OCI-LY1 (cell line): ENCODE results near the gene FZD4.

Experiments
- H2AFZ ChIP-seq: fragments of 200-600 bp; sonication (generic), shearing (Covaris generic); 2 replicates; pipeline ENCODE4 v1.6.0; 2014; ENCODE audit warnings: antibody characterized with exemption, mild to moderate bottlenecking, low read length
- H3F3A ChIP-seq: fragments of 200-600 bp; sonication (generic), shearing (Covaris generic); 2 replicates; pipeline ENCODE4 v1.6.0; 2014; ENCODE audit warnings: mild to moderate bottlenecking, antibody characterized with exemption, low read length, moderate library complexity; ENCODE audit not compliant: insufficient read depth
- H3K27ac ChIP-seq: fragments of 200-600 bp; sonication (generic); 2 replicates; pipeline ENCODE4 v1.5.1; 2014; ENCODE audit warnings: low read length, mixed run types, mild to moderate bottlenecking, low read depth; ENCODE audit not compliant: poor library complexity, severe bottlenecking
- H3K27me3 ChIP-seq: fragments of 200-600 bp; sonication (generic); 2 replicates; pipeline ENCODE4 v1.6.0; 2014; ENCODE audit warnings: antibody characterized with exemption, mild to moderate bottlenecking, low read length, moderate library complexity; ENCODE audit not compliant: insufficient read depth
- H3K36me3 ChIP-seq: fragments of 200-600 bp; sonication (generic); 2 replicates; pipeline ENCODE4 v1.6.1; 2014; ENCODE audit warnings: mild to moderate bottlenecking, antibody characterized with exemption, low read length, moderate library complexity, mixed read lengths; ENCODE audit not compliant: insufficient read depth
- H3K4me1 ChIP-seq: fragments of 200-600 bp; sonication (generic); 2 replicates; pipeline ENCODE4 v1.5.1; 2014; ENCODE audit warnings: mild to moderate bottlenecking, low read length, moderate library complexity; ENCODE audit not compliant: insufficient read depth, severe bottlenecking
- H3K4me2 ChIP-seq: fragments of 200-600 bp; sonication (generic), shearing (Covaris generic); 2 replicates; pipeline ENCODE4 v1.6.1; 2014; ENCODE audit warnings: low read length
- H3K4me3 ChIP-seq: fragments of 200-600 bp; sonication (generic); 2 replicates; pipeline ENCODE4 v1.5.1; 2014; ENCODE audit warnings: low read length, low read depth, mild to moderate bottlenecking, mixed read lengths; ENCODE audit not compliant: poor library complexity, severe bottlenecking
- H3K79me2 ChIP-seq: fragments of 200-600 bp; shearing (Covaris generic); 2 replicates; pipeline ENCODE4 v1.6.1; 2016; ENCODE audit warnings: mixed run types, low read length, mixed read lengths; ENCODE audit not compliant: insufficient read depth
- H3K9ac ChIP-seq: fragments of 200-600 bp; sonication (generic), shearing (Covaris generic); 2 replicates; pipeline ENCODE4 v1.6.1; 2014; ENCODE audit warnings: mild to moderate bottlenecking, low read length, mixed read lengths
- H3K9me2 ChIP-seq: fragments of 200-600 bp; sonication (generic), shearing (Covaris generic); 2 replicates; pipeline ENCODE4 v1.6.1; 2014; ENCODE audit warnings: low read depth, mild to moderate bottlenecking, low read length, mixed read lengths
- H3K9me3 ChIP-seq: fragments of 200-600 bp; shearing (Covaris generic); 2 replicates; pipeline ENCODE4 v1.6.1; 2014; ENCODE audit warnings: low read length, mixed read lengths
- H4K20me1 ChIP-seq: fragments of 200-600 bp; sonication (generic), shearing (Covaris generic); 2 replicates; pipeline ENCODE4 v1.6.0; 2016; ENCODE audit warnings: mild to moderate bottlenecking, low read length; ENCODE audit not compliant: insufficient read depth
- EZH2 ChIP-seq: fragments of 200-600 bp; sonication (generic), shearing (Covaris generic); IDR thresholded peaks from 2 replicates; pipeline ENCODE4 v1.8.0; 2017; ENCODE audit warnings: borderline replicate concordance, mixed run types, mild to moderate bottlenecking, antibody characterized with exemption, low read length, moderate library complexity, mixed read lengths
- TF ChIP-seq, protein P1 (sequence below): fragments of 200-600 bp; sonication (generic), shearing (Covaris generic); IDR thresholded peaks from 2 replicates; pipeline ENCODE4 v1.5.1; 2017; ENCODE audit warnings: mild to moderate bottlenecking, antibody characterized with exemption, low read length, moderate library complexity, mixed read lengths

FZD4 gene

DNA sequence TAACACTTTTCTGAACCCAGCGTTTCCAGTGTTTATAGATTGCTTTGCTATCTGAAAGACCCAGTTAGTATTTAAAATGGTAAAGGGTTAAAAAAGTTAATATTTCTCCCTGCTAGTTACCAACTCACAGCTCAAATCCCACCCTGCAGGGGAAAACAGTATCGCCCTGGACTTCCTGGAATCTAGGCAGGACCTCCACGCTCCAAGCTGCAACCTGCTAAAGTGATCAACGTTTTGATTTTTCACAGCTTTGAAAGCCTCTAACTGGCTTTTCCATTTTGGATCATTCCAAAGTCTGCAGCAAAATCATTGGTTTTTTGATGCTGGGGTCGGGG, 4.6 kb downstream of the FZD4 start:
- Histone ChIP-seq H2AFZ (no peak overlapping the region), H3K79me2 (no peaks in the 10 kb centered on the region), H3K36me3 (no peaks in the 10 kb centered on the region), H3K27me3 (no peaks in the 10 kb centered on the region), H3K9me3 (no peaks in the 10 kb centered on the region), H4K20me1 (no peaks in the 10 kb centered on the region), H3K4me2 (no peak overlapping the region), H3K4me3 (no peak overlapping the region), H3F3A (no peaks in the 10 kb centered on the region), H3K9ac (no peak overlapping the region), H3K27ac (no peak overlapping the region), H3K9me2 (no peaks in the 10 kb centered on the region), H3K4me1 (peaks cover 6% of the 10 kb centered on the region)
- TF ChIP-seq, protein P1, sequence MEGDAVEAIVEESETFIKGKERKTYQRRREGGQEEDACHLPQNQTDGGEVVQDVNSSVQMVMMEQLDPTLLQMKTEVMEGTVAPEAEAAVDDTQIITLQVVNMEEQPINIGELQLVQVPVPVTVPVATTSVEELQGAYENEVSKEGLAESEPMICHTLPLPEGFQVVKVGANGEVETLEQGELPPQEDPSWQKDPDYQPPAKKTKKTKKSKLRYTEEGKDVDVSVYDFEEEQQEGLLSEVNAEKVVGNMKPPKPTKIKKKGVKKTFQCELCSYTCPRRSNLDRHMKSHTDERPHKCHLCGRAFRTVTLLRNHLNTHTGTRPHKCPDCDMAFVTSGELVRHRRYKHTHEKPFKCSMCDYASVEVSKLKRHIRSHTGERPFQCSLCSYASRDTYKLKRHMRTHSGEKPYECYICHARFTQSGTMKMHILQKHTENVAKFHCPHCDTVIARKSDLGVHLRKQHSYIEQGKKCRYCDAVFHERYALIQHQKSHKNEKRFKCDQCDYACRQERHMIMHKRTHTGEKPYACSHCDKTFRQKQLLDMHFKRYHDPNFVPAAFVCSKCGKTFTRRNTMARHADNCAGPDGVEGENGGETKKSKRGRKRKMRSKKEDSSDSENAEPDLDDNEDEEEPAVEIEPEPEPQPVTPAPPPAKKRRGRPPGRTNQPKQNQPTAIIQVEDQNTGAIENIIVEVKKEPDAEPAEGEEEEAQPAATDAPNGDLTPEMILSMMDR: no peak
- no peak for TF ChIP-seq EZH2

DNA sequence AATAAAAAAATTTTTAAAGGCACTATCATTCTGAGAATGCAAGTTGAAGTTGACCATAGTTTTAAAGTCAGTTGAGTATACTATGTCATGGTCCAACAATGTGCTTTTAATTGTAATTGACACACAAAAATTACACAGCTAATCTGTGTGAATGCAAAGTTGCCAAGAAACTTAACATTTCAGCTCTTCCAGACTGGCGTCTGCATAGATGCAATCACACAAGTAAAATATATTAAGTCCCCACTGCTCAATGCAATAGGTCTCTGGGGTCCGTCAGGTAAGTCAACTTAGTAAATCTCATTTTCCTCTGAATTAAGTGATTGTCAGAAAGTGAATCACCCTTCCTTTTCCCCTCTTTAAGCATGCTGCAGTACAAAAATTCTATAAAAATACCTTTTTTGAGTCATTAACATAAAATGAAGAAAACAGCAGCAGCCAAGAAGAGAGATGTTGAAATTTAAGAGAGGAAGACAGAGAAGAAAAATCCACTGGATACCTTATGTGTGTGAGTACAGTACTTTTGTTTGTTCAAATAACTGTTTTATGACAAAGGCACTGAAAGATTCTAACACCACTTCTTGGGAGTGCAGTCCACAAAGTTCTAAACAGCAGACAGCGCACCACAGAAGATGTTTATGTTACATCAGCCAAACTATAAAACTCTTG, 5.1 kb downstream of the FZD4 start:
- H3K4me2 ChIP-seq: no peak overlapping the region
- TF ChIP-seq EZH2: no peak
- TF ChIP-seq, protein P1: no peak
- H4K20me1 ChIP-seq: no peaks in the 10 kb centered on the region
- H3K4me1 ChIP-seq: peaks cover 6% of the 10 kb centered on the region
- no peaks in the 10 kb centered on the region for H3K36me3 ChIP-seq
- no peak overlapping the region for H3K27ac ChIP-seq
- H3K27me3 ChIP-seq: no peaks in the 10 kb centered on the region
- no peak overlapping the region for H3K9ac ChIP-seq
- H3K9me3 ChIP-seq: no peaks in the 10 kb centered on the region
- no peaks in the 10 kb centered on the region for H3K79me2 ChIP-seq
- H2AFZ ChIP-seq: no peak overlapping the region
- H3K9me2 ChIP-seq: no peaks in the 10 kb centered on the region
- H3F3A ChIP-seq: no peaks in the 10 kb centered on the region
- no peak overlapping the region for H3K4me3 ChIP-seq

GRCh38 chr11:86948733-86949132, 6.5 kb downstream of the FZD4 start:
- no peaks in the 10 kb centered on the region for H3F3A ChIP-seq
- H3K79me2 ChIP-seq: no peaks in the 10 kb centered on the region
- H3K9ac ChIP-seq: no peak overlapping the region
- no peak overlapping the region for H3K4me3 ChIP-seq
- H3K4me2 ChIP-seq: no peak overlapping the region
- H3K9me3 ChIP-seq: no peaks in the 10 kb centered on the region
- no peak for TF ChIP-seq EZH2
- TF ChIP-seq, protein P1: no peak
- H4K20me1 ChIP-seq: no peaks in the 10 kb centered on the region
- no peaks in the 10 kb centered on the region for H3K36me3 ChIP-seq
- no peak overlapping the region for H3K27ac ChIP-seq
- H3K4me1 ChIP-seq: no peaks in the 10 kb centered on the region
- H3K9me2 ChIP-seq: no peaks in the 10 kb centered on the region
- no peak overlapping the region for H2AFZ ChIP-seq
- no peaks in the 10 kb centered on the region for H3K27me3 ChIP-seq
